ENCODE measurements around the gene PDZRN4.
"Not testable (repeated sequence)": the region's sequence is repeated elsewhere in the genome, so short reads cannot be mapped to it uniquely, and the experiment has no call there.

PDZRN4 gene

GRCh38 chr12:41228066-41228820 is 40.1 kb downstream of the PDZRN4 start:
- H3K27ac Mint-ChIP-seq: no peak overlapping the region
- H3K27me3 Mint-ChIP-seq: no peaks in the 10 kb centered on the region
- no peaks in the 10 kb centered on the region for H3K36me3 Mint-ChIP-seq (ENCODE audit: low read depth)
- H3K4me1 Mint-ChIP-seq (ENCODE audit: low read depth): no peaks in the 10 kb centered on the region
- H3K9me3 Mint-ChIP-seq: no peaks in the 10 kb centered on the region
- intact Hi-C loops (cut with micrococcal nuclease): no loop called here
- no peak overlapping the region for H3K4me3 Mint-ChIP-seq

DNA sequence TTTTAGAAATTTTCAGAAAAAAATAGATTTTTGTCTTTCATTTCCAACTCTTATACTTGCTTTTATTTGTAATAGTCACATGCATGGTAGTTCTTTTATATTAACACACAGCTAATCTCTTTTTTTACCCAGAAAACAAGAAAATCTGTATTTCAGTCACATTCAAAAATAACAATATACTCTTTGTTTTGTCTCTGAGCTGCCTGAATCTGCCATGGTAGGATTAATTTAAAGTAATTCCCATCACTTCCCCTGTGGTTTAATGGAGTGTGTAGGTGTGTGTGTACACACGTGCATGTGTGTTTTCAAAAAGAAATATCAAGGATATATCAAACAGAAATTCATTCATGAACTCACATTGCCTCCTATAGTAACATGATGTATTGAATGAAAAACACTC is 42.6 kb downstream of the PDZRN4 start:
- Mint-ChIP-seq H3K27me3 (no peaks in the 10 kb centered on the region), H3K9me3 (no peaks in the 10 kb centered on the region), H3K4me3 (no peak overlapping the region), H3K4me1 (ENCODE audit: low read depth) (no peaks in the 10 kb centered on the region), H3K36me3 (ENCODE audit: low read depth) (no peaks in the 10 kb centered on the region), H3K27ac (no peak overlapping the region)
- intact Hi-C loops (cut with micrococcal nuclease): no loop called here

DNA sequence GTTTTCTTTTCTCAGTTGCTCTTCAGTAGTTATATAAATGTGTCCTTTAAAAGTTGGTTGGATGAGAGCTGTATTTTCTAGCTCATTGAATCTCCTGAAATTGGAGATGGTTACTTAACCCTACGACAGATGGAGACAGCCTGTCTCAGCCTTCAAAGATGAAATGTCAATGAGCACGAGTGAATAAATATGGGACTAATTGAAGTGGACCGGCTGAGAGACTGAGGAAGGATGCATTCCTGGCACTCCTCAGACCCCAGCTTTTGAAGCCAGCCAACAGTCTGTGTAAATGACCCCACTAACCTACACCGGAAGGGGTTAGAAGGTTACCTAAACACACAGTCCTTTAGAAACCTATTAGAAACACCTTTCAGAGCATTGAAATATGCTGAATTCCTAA is 46.6 kb downstream of the PDZRN4 start:
- H3K27ac Mint-ChIP-seq: no peak overlapping the region
- H3K4me1 Mint-ChIP-seq (ENCODE audit: low read depth): no peaks in the 10 kb centered on the region
- H3K27me3 Mint-ChIP-seq: no peaks in the 10 kb centered on the region
- no peaks in the 10 kb centered on the region for H3K36me3 Mint-ChIP-seq (ENCODE audit: low read depth)
- intact Hi-C loops (cut with micrococcal nuclease): no loop called here
- H3K9me3 Mint-ChIP-seq: no peaks in the 10 kb centered on the region
- no peak overlapping the region for H3K4me3 Mint-ChIP-seq

GRCh38 chr12:41242603-41243002 is 54.5 kb downstream of the PDZRN4 start:
- no peaks in the 10 kb centered on the region for H3K4me1 Mint-ChIP-seq (ENCODE audit: low read depth)
- H3K9me3 Mint-ChIP-seq: no peaks in the 10 kb centered on the region
- no peak overlapping the region for H3K27ac Mint-ChIP-seq
- H3K36me3 Mint-ChIP-seq (ENCODE audit: low read depth): no peaks in the 10 kb centered on the region
- intact Hi-C loops (cut with micrococcal nuclease): no loop called here
- no peak overlapping the region for H3K4me3 Mint-ChIP-seq
- no peaks in the 10 kb centered on the region for H3K27me3 Mint-ChIP-seq

- Mint-ChIP-seq H3K27me3 (no peaks in the 10 kb centered on the region), H3K4me1 (ENCODE audit: low read depth) (no peaks in the 10 kb centered on the region), H3K9me3 (no peaks in the 10 kb centered on the region), H3K4me3 (no peak overlapping the region), H3K36me3 (ENCODE audit: low read depth) (no peaks in the 10 kb centered on the region), H3K27ac (no peak overlapping the region)
- intact Hi-C loops (cut with micrococcal nuclease): no loop called here
Measured at GRCh38 chr12:41248391-41248790, 60.3 kb downstream of the PDZRN4 start.

- Mint-ChIP-seq H3K9me3 (no peaks in the 10 kb centered on the region), H3K4me3 (no peak overlapping the region)
- intact Hi-C loops (cut with micrococcal nuclease): no loop called here
Measured at GRCh38 chr12:41250748-41251147, 62.6 kb downstream of the PDZRN4 start.

GRCh38 chr12:41254004-41254914 is 66.1 kb downstream of the PDZRN4 start:
- no peaks in the 10 kb centered on the region for H3K4me1 Mint-ChIP-seq (ENCODE audit: low read depth)
- H3K36me3 Mint-ChIP-seq (ENCODE audit: low read depth): no peaks in the 10 kb centered on the region
- intact Hi-C loops (cut with micrococcal nuclease): no loop called here
- H3K27ac Mint-ChIP-seq: no peak overlapping the region
- no peaks in the 10 kb centered on the region for H3K9me3 Mint-ChIP-seq
- no peaks in the 10 kb centered on the region for H3K27me3 Mint-ChIP-seq
- no peak overlapping the region for H3K4me3 Mint-ChIP-seq

More at GRCh38 chr12:41250748-41251147, 62.6 kb downstream of the PDZRN4 start:
- no peaks in the 10 kb centered on the region for H3K36me3 Mint-ChIP-seq (ENCODE audit: low read depth)
- H3K27ac Mint-ChIP-seq: no peak overlapping the region
- no peaks in the 10 kb centered on the region for H3K4me1 Mint-ChIP-seq (ENCODE audit: low read depth)
- no peaks in the 10 kb centered on the region for H3K27me3 Mint-ChIP-seq

DNA sequence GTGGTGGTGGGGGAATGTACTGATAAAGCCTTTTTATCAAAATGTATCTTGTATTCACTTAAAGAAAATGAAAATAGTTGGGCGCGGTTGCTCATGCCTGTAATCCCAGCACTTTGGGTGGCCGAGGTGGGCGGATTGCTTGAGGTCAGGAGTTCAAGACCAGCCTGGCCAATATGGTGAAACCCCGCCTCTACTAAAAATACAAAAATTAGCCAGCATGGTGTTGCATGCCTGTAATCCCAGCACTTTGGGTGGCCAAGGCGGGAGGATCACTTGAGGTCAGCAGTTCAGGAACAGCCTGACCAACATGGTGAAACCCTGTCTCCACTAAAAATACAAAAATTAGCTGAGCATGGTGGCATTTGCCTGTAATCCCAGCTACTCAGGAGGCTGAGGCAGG is 75.1 kb downstream of the PDZRN4 start:
- H3K4me1 Mint-ChIP-seq (ENCODE audit: low read depth); H3K4me3 Mint-ChIP-seq; H3K27me3 Mint-ChIP-seq; intact Hi-C loops (cut with micrococcal nuclease); H3K27ac Mint-ChIP-seq; H3K9me3 Mint-ChIP-seq; H3K36me3 Mint-ChIP-seq (ENCODE audit: low read depth): not testable (repeated sequence)

GRCh38 chr12:41264281-41264680 is 76.2 kb downstream of the PDZRN4 start:
- no peak overlapping the region for H3K4me3 Mint-ChIP-seq
- H3K27me3 Mint-ChIP-seq: no peaks in the 10 kb centered on the region
- intact Hi-C loops (cut with micrococcal nuclease): no loop called here
- H3K36me3 Mint-ChIP-seq (ENCODE audit: low read depth): no peaks in the 10 kb centered on the region
- no peak overlapping the region for H3K27ac Mint-ChIP-seq
- no peaks in the 10 kb centered on the region for H3K9me3 Mint-ChIP-seq
- no peaks in the 10 kb centered on the region for H3K4me1 Mint-ChIP-seq (ENCODE audit: low read depth)

DNA sequence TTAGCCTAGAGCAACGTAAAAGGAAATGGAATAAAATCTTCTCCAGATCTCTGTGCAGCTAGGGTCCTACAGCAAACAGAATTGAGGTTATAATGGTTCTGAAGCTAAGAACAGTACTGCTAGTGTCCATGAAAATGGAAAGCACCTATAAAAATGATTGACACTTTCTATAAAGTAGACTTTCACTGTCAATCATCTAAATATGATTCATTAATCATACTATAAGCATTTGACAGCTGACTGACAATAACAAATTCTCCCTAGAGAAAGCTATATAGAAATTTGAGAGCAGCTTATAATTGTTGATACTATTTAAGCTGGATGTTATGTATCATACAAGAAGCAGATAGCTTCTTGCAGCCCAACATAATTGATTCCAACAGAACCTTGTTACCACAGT is 80.9 kb downstream of the PDZRN4 start:
- no peaks in the 10 kb centered on the region for H3K36me3 Mint-ChIP-seq (ENCODE audit: low read depth)

DNA sequence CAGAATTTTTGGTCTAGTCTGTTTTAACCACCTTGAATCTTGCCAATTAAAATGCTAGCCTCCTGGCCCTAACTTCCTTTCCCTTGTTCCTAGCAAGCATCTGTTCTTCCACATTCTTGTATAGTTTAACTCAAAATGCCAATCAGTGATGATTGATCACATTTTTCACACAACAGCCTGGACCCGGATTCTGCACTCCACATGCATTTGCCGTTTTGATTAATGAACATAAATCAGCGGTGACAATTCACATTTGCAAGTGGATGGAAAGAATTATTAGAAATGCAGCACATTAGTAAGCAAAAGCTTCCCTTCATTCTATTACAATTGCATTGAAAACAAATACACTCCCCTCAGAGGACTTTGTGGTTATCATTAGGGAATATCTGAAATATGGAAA is 83.4 kb downstream of the PDZRN4 start:
- no peaks in the 10 kb centered on the region for H3K27me3 Mint-ChIP-seq
- no peak overlapping the region for H3K27ac Mint-ChIP-seq
- H3K4me3 Mint-ChIP-seq: no peak overlapping the region
- no peaks in the 10 kb centered on the region for H3K9me3 Mint-ChIP-seq
- H3K4me1 Mint-ChIP-seq (ENCODE audit: low read depth): no peaks in the 10 kb centered on the region
- H3K36me3 Mint-ChIP-seq (ENCODE audit: low read depth): no peaks in the 10 kb centered on the region
- intact Hi-C loops (cut with micrococcal nuclease): loop anchor here (10.0 kb wide), 1 partner anchor 1103 kb away; no protein-coding TSS in a partner anchor

More for the DNA sequence above, 80.9 kb downstream of the PDZRN4 start:
- intact Hi-C loops (cut with micrococcal nuclease): no loop called here
- H3K4me3 Mint-ChIP-seq: no peak overlapping the region
- H3K27me3 Mint-ChIP-seq: no peaks in the 10 kb centered on the region
- H3K27ac Mint-ChIP-seq: no peak overlapping the region
- H3K9me3 Mint-ChIP-seq: no peaks in the 10 kb centered on the region
- H3K4me1 Mint-ChIP-seq (ENCODE audit: low read depth): no peaks in the 10 kb centered on the region

- H3K9me3 Mint-ChIP-seq: no peaks in the 10 kb centered on the region
- H3K27me3 Mint-ChIP-seq: no peaks in the 10 kb centered on the region
- H3K27ac Mint-ChIP-seq: no peak overlapping the region
- no peaks in the 10 kb centered on the region for H3K4me1 Mint-ChIP-seq (ENCODE audit: low read depth)
- no peaks in the 10 kb centered on the region for H3K36me3 Mint-ChIP-seq (ENCODE audit: low read depth)
- intact Hi-C loops (cut with micrococcal nuclease): loop anchor here (2.0 to 10.0 kb wide), 4 partner anchors 388 to 1100 kb away; no protein-coding TSS in a partner anchor
- H3K4me3 Mint-ChIP-seq: no peak overlapping the region
Measured at GRCh38 chr12:41274643-41275042, 86.5 kb downstream of the PDZRN4 start.

DNA sequence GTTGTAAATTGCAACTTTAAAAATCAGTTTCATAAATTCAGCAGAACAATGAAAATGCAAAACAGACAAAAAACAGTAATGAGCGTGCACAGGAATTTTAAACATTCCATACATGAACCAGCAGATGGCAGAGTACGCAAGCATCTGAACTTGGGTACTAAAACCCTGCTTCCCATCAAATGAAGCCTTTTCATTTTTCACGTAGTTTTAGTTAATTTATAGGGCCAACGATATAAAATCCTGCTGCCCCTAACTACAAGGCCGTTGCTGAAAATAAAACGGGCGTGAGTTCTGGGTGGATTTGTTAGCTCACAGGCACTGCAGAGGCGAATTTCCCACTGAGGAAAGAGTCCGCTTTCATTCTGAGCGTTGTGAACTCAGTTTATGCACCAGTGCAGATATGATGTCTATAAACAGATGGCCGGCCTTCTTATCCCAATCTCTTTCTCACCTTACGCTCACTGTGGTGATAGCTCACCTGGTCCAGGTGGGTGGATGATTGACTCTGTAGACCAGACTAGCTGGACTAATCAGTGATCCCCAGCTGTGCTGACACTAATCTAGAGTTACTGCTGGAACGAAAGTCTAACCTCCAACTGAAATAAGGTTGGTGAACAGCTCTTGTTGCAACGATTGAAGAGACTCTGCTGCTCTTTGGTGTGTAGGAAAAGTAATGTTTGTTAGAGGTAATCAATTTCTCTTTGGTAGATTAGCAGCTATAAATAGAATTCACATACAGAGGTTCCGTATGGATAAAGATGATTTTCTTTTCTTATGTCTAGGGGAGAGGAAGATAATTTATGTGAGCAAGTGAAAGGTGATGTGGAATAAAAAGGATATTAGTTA is 89.2 kb downstream of the PDZRN4 start:
- no peaks in the 10 kb centered on the region for H3K27me3 Mint-ChIP-seq
- no peaks in the 10 kb centered on the region for H3K9me3 Mint-ChIP-seq
- no peaks in the 10 kb centered on the region for H3K4me1 Mint-ChIP-seq (ENCODE audit: low read depth)
- no peaks in the 10 kb centered on the region for H3K36me3 Mint-ChIP-seq (ENCODE audit: low read depth)
- H3K27ac Mint-ChIP-seq: no peak overlapping the region
- intact Hi-C loops (cut with micrococcal nuclease): loop anchor here (1.0 to 10.0 kb wide), 4 partner anchors 747 to 1097 kb away; no protein-coding TSS in a partner anchor
- no peak overlapping the region for H3K4me3 Mint-ChIP-seq

GRCh38 chr12:41277946-41278267 is 89.8 kb downstream of the PDZRN4 start:
- Mint-ChIP-seq H3K4me1 (ENCODE audit: low read depth) (no peaks in the 10 kb centered on the region), H3K9me3 (no peaks in the 10 kb centered on the region), H3K27ac (no peak overlapping the region), H3K4me3 (no peak overlapping the region), H3K27me3 (no peaks in the 10 kb centered on the region), H3K36me3 (ENCODE audit: low read depth) (no peaks in the 10 kb centered on the region)
- intact Hi-C loops (cut with micrococcal nuclease): loop anchor here (1.0 to 10.0 kb wide), 4 partner anchors 746 to 1097 kb away; no protein-coding TSS in a partner anchor

All from dendritic cell treated with granulocyte-macrophage colony-stimulating factor and Interleukin-4, amounts not matched to agents 40 ng/mL and 50 ng/mL, for 4 days (primary cell).